ENCODE data around the gene MSX2.

The MSX2 gene

DNA sequence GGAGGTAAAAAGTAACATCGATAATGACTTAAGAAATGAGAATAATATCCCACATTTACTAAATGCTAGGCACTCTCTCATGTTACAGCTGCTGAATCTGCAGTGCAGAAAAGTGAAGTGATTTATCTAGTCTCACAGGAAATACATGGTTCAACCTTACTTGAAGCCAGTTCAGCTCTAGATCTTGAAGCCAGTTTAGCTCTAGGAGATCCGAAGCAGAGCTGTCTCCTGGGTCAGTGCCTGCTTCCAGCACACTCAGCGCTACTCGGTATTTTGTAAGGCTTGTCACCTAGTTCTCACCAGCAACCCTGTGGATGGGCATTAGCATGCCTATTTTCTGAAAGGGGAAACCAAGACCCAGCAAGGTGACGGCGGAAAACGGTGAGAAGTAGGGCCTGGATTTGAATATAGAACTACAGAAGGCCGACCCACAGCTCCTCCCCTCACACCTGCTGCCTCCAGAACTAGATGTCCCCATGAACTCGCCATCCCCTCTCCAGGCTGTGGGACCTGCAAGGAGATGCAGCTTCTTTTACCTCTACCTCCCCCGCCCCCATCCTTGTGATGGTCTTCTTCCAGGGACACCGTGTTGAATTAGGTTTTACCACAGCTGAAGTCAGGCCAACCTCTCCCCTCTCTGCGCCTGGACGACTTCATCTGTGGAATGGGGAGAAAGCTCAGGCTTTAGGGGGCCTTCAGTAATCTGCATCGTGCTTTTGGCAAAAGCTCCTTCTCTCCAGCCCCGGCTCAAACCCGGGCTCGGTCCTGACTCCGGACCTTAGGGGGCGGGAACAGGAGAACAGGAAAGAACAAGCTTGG lies 4.4 kb upstream of the MSX2 start:
- no peak for DNase-seq

DNA sequence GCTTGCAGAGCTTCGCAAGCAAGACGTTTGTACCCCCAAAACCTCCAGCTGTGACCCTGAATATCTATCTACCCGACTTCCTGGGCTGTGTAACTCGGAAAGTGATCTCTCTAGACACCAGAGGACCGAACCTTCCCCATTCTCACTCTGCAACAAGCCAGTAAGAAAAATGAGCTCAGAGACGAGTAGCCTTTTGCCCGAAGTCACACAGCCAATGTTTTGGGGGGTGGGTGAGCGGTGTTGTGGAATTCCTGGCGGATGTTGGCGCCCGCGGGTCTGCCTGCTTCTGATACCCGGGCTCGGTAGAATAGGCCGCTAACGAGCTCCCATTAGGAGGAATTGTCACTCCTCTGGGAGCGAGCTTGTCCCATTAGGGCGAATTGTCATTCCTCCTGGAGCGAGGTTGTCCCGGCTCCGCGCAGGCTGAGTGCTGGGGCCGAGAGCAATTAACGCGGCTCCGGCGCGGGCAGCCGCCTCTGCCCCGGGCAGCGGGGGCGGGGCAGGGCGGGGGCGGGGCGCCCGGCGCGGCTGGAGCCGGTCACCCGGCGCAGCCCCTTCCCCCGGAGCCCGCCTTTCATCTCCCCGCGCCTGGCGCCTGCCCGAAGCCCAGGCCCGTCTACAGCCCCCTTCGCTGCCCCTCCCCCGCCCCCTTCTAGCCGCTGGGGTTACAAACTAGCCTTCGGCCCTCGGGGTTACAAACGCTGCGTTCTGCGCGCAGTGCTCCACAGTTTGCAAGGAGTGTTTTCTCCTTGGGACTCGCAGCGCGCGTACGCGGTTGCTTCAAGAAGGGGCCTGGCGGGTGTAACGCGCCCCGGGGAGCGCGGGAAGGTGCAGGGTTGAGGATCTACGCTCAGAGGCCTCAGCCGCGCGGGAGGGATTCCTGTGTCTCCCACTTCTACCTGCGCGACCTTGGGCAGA lies 3.5 kb upstream of the MSX2 start:
- DNase-seq: no peak

DNA sequence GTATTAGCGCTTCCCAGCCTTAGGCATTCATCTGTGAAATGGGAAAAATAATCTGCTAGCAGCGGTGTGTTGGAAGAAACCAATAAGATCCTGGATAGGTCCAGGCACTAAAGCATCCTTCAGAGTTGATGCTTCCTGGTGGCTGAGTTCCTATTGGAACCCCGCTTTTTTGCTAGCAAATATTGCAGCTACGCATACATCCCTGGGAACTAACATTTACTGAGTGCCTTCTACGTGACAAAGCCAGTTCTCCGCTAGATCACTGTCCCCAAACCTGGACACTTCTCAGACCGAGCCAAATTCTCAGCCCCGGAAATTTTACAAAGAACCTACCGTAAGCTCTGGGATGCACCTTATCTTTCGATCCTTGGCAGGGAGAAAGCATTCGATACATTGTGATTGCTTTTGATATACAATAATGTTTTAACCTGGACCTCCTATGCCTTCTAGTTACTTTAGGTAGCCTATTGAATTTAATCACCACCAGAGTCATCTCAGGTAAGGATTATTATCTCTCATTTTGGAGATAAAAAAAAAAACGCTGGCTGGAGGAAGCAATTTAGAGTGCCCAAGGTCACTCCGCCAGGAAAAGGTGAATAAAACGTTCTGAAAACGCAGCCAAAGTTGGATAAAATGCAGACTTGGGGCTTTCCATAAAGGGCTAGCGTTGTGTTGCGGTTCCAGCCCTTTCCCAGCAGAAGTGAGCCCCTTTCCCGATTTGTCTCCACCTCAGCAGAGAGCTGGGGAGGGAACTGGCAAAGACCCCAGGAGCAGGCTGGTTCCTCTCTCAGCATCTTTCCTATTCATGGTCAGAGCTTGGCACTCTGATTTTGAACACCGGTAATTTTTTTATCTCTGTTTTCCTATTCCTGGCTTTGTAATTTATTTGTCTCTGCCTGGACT lies 2.6 kb upstream of the MSX2 start:
- no peak for DNase-seq

DNA sequence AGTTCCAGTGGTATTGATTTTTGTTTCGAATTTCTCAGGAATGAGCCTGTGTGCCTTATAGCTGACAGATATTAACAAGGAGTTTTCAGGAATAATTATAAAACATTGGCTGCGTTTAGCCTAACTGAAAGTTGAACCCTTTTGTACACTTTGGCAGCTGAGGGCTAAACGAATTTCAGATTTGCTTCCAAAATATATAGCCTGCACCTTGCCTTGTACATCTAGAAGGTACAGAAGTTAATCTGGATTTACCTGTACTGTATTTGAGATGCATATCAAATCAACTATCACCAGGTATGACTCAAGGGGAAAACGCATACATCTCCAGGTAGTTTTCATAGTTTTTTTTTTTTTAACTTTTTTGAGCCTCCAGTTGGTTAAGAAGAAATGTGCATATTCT lies 1.9 kb upstream of the MSX2 start:
- no peak for DNase-seq

DNA sequence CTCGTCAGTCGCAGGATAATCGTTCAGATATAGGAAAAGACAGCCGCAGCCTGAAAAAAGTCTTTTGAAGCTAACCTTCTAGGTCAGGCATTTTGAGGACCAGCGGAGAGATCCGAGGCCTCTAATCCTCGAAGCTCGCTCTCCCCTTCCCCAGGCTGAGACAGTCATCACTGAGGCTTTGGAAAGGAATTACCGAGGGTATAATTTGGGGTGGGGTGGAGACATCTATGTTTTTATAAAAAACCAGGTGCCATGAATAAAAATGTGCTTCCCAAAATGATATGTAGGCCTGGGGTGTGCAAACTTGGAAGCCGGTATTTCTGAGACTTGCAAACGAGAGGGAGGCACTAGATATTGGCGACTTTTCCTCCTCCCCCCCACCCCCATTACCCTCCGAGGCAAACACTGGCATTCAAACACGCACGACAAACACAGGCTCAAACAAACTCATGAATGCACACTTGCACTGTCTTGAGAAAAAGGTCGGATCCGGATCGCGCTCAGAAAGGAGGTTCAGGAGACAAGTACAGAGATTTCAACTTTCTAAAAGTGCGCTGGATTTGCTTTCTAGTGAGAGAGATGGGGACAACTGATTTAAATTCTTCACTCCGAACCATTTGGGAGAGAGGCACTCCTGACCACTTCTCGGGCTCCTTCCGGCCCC lies 935 bp upstream of the MSX2 start:
- no peak for DNase-seq

DNA sequence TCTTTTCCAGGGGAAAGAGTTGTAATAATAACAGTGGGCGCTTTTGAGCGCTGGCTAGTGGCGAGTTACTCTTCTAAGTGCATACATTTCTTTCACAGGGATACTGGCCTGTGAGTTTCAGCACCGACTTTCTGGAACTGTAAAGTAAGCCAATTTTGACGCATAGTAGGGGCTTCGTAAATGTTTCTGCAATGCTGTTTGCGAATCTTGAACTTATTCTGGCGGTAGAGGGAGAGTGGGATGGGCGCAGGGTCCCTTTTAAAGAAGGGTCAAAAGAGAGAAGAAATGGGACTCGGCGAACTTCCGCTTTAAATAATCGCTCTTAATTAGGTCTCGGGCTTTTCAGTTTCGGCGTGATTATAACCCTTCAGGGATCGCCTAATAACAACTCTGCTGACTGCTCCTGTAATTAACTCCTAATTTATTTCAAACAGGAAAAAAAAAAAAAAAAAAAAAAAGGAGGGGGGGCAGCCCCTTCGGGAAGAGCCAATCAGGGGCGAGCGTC lies 351 bp upstream of the MSX2 start:
- no peak for DNase-seq

DNA sequence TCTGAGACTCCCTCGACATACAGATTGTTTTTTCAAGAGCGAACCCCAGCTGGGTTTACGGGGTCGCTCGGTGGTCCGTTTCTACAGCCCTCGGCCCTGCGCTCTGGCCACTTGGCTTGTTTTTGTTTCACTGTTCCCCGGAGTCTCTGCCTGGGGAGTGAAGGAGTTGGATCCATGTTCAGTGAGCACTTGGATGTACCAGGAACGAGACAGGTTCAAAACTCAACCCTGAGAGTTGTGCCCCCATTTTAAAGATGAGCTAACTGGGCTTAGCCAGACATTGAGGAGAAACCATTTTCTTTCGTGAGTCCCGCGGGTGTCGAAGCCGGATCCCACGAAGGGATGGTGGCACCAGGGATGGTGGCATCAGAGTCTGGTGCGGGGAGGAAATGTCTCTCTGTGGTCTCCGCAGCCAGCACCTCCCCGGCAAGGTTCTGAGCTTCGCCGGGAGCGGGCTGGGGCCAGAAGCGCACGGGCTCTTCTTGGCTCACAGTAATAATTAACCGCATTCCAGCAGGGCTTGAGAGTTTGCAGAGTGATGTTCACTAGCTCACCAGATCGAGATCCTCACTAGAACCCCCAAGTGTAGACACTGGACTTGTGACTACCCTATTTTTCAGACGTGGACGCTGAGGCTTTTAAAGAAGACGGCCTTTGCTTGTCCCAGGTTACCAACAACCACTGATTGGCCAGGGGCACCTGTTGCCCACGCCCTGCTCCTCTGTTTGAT lies 1.0 kb downstream of the MSX2 start:
- no peak for DNase-seq

DNA sequence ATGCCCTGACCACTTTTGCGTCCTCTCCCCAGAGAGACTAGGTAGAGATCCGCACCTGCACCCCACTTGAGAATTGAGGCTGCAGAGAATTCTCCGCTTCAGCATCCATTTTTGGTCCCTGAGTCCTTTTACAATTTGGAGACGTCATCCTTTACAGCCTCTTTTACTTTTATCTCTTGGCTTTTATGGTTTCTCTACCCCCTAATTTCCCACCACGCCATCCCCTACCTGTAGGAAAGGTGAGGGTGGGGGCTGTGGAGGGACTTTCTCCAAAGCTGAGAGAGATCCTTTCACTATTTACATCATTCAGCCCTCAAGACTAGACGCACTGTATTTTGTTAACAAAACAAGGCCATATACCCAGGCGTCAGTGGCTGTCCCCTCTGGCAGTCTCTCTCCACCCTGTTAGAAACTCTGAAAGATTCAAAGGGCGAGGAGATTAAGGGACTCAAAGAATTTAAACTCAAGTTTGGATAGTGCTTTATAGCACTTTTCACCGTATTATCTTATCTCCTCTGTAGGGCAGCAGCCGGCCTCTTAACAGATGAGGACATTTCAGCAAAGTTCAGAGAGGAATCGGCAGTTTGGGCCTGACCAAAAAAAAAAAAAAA lies 1.7 kb downstream of the MSX2 start:
- no peak for DNase-seq

DNA sequence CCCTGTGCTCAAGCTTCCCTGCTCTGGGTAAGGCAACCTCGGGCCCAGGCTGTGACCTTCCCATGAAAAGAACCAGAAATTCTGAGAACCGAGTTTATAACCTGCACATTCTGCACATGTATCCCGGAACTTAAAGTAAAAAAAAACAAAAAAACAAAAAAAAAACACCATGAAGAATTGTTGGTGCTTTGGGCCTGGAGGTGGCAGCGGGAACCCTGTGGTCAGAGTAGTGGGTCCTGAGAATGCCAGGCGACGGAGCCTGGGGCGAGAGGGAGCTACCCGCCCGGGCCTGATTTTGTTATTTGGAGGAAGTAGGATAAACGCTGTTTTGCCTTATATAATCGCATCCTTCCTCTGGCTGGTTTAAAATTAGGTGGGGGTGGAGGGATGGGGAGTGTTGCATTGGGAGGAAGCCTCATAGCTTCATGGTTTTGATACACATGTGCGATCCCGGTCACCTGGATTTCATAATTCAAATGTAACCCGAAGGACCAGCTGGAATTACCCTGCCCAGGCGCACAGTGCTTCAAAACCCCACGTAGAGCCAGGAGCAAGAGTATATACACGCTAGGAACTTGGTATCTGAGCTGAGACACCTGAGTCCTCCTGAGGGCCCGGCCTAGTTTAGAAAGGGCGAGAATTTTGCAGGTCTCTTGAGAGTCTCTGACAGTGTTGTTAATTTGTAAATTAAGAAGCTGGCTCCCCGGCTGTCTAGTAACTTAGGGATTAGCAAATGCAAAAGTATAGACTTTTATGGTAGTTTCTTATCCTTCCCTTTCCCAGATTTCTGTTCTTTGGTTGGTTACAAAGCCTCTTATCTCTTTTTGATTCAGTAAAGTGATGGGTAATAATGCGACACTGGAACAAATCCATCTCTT lies 2.8 kb downstream of the MSX2 start:
- no peak for DNase-seq

DNA sequence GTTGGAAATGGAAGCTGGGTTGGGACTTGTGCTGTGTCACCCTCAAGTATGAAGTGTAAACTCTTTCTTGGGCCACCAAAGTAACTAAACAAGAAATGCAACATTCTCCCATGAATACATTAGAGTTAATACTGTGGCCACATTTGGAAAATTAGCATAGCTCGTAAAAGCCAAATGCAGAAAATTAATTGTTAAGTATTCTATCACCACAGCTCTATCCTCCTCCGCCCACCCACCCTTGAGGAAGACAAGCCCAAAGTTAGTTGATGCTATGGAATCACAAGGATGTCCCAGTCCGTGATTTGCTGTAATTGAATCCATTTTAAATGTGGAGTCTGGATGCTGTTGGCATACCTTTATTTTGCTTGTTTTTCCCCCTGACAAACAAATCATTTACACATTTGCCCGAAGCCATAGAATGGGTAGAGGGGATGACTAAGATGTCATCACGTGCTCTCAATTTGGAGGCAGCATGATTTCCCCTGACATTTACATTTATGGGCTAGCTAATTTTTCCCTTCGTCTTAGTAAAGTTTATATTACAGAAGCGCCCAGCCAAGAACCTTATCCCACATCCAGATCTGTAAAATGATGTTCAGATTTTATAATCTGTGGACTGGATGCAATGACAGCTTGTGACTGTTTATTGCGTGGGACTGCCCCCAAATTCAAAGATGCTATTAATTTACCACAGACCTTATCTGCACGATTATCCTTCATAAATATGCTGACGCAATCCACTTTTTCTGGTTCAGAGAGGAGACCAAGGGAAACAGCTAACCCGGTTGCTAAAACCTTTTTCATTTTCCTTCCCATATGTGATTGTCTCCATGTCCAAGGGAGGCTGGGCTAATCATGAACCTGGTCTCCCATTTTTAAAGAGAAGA lies 3.7 kb downstream of the MSX2 start:
- DNase-seq: no peak

DNA sequence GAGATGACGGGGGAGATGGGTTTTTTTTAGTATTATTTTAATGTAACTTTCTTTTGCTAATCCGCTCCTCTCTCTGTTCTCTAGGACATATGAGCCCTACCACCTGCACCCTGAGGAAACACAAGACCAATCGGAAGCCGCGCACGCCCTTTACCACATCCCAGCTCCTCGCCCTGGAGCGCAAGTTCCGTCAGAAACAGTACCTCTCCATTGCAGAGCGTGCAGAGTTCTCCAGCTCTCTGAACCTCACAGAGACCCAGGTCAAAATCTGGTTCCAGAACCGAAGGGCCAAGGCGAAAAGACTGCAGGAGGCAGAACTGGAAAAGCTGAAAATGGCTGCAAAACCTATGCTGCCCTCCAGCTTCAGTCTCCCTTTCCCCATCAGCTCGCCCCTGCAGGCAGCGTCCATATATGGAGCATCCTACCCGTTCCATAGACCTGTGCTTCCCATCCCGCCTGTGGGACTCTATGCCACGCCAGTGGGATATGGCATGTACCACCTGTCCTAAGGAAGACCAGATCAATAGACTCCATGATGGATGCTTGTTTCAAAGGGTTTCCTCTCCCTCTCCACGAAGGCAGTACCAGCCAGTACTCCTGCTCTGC lies 4.8 kb downstream of the MSX2 start:
- no peak for DNase-seq

DNA sequence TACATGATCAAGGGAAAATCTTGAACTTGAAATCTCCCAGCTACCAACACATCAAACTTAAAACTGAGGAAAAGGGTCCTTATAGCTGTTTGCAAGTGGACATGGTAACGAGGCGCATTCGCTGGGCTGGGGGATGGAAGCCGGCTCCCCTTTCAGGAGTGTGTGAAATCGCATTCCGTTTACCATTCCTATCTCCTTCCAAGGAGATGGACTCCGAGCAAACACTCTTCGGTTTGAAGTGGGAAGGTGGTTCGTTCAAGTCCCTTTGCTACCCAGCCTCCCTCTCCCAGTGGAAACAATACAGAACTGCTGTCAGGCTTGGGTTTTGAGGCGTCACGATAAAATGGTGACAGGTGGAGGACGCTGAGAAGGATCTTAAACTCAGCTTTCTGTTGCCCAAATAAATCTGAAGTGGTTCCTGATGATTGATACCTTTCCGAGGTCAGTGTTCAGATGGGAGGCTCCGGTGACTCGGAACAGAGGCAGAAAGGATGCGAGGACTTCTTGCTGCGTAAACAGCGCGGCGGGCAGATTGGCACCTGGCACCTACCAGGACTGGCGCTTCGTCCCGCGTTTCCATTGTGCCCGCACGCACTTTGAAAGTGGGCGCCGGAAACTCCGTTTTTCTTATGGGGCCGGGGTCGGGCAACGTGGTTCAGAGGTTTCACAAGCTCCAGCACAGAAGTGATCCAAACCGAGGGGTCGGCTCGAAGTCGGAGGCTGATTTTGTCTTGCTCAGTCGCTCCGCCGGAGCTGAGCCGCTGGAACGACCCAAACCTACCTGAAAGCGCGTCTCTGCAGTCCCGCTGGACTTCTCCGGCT lies 7.0 kb downstream of the MSX2 start:
- DNase-seq: no peak

DNA sequence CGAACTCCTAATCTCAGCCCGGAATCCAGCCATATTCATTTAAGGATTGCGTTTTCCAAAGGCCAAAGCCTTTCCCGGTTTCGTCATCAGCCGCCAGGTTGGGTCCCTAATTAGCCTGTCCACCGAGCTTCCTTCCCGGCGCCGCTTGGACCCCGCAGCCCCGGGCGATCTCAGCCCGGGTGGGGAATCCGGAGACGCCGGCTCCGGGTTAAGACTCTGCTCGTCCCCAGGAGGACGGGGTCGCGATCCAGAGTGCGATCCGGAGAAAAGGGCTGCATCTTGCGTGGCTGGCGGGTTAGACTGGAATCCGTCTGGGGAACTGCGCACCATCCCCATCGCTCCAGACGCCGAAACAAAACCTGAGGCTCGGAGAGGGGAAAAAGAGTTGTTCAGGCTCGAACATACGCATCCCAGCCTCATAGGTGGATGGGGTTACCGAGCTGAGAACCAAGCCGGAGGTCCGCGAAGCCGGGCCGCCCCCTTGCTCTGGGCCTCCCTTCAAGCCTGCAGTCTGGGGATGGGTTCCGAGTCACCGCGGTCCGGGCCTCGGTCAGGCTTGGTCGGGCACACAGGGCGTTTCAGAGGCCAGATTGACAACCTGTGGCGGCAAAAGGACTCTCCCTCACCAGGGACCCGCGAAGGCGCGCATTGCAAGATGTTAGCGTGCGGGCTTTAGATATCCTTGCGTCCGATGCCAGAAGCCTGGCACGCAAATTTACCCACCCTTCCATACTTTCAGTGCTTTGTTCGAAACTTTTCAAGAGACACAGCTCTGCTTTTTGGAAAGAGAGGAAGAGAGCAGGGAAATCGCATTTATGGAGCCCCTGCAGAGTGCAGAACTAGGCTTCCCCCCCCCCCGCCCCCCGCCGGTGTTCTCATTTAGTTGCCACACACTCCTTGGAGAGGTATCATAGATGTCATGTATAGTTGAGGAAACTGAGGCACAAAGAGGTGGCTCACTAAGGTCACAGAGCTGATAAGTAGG lies 7.9 kb downstream of the MSX2 start:
- DNase-seq: no peak

DNA sequence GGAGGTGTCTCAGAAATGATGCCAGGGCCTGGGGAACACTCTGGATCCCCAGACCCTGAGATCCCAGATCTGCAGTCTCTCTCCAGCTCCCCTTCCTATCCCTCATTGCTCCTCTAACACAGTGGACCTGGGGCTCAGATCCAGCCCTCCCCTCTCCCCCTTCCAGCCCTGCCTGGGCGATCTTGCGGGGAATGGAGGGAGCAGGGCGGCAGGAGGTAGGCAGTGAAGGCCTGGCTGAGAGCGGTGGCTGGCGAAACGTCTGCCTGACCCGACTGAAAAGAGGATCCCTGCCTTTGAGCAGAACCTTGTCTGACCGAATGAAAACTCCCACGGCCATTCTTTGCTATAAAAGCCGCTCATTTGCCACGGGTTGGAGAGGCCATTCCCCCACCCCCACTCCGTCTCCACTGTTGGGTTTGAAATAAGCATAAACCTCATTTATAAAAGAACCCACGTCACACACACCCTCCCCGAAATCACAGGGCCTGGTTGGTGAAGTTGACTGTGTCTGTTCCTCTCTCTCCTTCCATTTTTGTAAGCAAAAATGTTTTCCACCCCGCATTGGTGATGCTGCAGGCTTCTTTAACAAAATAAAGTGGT lies 8.8 kb downstream of the MSX2 start:
- DNase-seq: no peak

DNA sequence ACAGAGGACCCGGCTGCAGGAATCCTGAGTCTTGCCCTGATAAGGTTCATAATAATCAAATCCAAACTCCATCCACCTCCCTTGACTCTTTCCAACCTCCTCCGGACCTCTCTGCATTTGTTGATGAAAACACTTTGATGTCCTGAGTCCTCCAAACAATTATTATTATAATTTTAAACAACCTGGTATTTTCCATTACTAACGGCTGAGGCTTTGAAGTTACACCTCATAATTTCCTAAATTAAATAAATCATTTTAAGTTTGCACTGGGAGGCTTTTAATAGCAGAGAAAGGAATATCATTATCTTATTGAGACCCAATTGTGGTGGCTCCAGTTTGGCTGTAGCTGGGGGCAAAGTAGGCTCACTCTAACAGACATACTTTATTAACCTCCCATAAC lies 9.5 kb downstream of the MSX2 start:
- DNase-seq: no peak

Data from DMS79 (cell line).